ENCODE measurements around the gene TMEM154.

The TMEM154 gene

GRCh38 chr4:152698089-152698499, 18.3 kb upstream of the TMEM154 start:
- Histone ChIP-seq H3K36me3 (ENCODE audit: insufficient read depth, low read length) (no peaks in the 10 kb centered on the region), H3K9me2 (replicated peaks; ENCODE audit: low read depth, low read length) (no peaks in the 10 kb centered on the region), H3K4me3 (ENCODE audit: low read length, poor library complexity, severe bottlenecking) (no peak overlapping the region), H3K9ac (ENCODE audit: low read depth, low read length, poor library complexity, severe bottlenecking) (no peak overlapping the region), H3K9me3 (ENCODE audit: insufficient read depth, low read depth, low read length) (no peaks in the 10 kb centered on the region), H2AFZ (ENCODE audit: low read length) (no peak overlapping the region), H3K4me2 (ENCODE audit: low read depth, low read length, poor library complexity, severe bottlenecking) (no peak overlapping the region), H3K79me2 (ENCODE audit: insufficient read depth, low read length) (no peaks in the 10 kb centered on the region), H4K20me1 (ENCODE audit: insufficient read depth, low read length, poor library complexity, severe bottlenecking) (no peaks in the 10 kb centered on the region), H3F3A (ENCODE audit: low read depth) (no peaks in the 10 kb centered on the region), H3K4me1 (ENCODE audit: insufficient read depth, low read length, poor library complexity, severe bottlenecking) (no peaks in the 10 kb centered on the region), H3K27me3 (ENCODE audit: insufficient read depth, low read length, poor library complexity, severe bottlenecking) (no peaks in the 10 kb centered on the region)
- no peak for TF ChIP-seq CTCF (conservative IDR thresholded peaks at IDR 0.05; ENCODE audit: low read length)
- TF ChIP-seq EZH2phosphoT487 (IDR thresholded peaks at IDR 0.05; ENCODE audit: borderline replicate concordance) = no peak

GRCh38 chr4:152697284-152698088, 17.7 kb upstream of the TMEM154 start:
- TF ChIP-seq CTCF (conservative IDR thresholded peaks at IDR 0.05; ENCODE audit: low read length) (no peak), EZH2phosphoT487 (IDR thresholded peaks at IDR 0.05; ENCODE audit: borderline replicate concordance) (no peak)
- Histone ChIP-seq H3K4me1 (ENCODE audit: insufficient read depth, low read length, poor library complexity, severe bottlenecking) (no peaks in the 10 kb centered on the region), H3K79me2 (ENCODE audit: insufficient read depth, low read length) (no peaks in the 10 kb centered on the region), H3K27me3 (ENCODE audit: insufficient read depth, low read length, poor library complexity, severe bottlenecking) (no peaks in the 10 kb centered on the region), H3K9ac (ENCODE audit: low read depth, low read length, poor library complexity, severe bottlenecking) (no peak overlapping the region), H3F3A (ENCODE audit: low read depth) (no peaks in the 10 kb centered on the region), H3K9me3 (ENCODE audit: insufficient read depth, low read depth, low read length) (no peaks in the 10 kb centered on the region), H3K4me2 (ENCODE audit: low read depth, low read length, poor library complexity, severe bottlenecking) (no peak overlapping the region), H3K9me2 (replicated peaks; ENCODE audit: low read depth, low read length) (no peaks in the 10 kb centered on the region), H3K36me3 (ENCODE audit: insufficient read depth, low read length) (no peaks in the 10 kb centered on the region), H2AFZ (ENCODE audit: low read length) (no peak overlapping the region), H4K20me1 (ENCODE audit: insufficient read depth, low read length, poor library complexity, severe bottlenecking) (no peaks in the 10 kb centered on the region), H3K4me3 (ENCODE audit: low read length, poor library complexity, severe bottlenecking) (no peak overlapping the region)

- no peaks in the 10 kb centered on the region for H3K79me2 ChIP-seq (ENCODE audit: insufficient read depth, low read length)
- no peaks in the 10 kb centered on the region for H3K4me1 ChIP-seq (ENCODE audit: insufficient read depth, low read length, poor library complexity, severe bottlenecking)
- H3K9ac ChIP-seq (ENCODE audit: low read depth, low read length, poor library complexity, severe bottlenecking) = no peak overlapping the region
- no peak overlapping the region for H2AFZ ChIP-seq (ENCODE audit: low read length)
- H4K20me1 ChIP-seq (ENCODE audit: insufficient read depth, low read length, poor library complexity, severe bottlenecking) = no peaks in the 10 kb centered on the region
- no peak overlapping the region for H3K4me2 ChIP-seq (ENCODE audit: low read depth, low read length, poor library complexity, severe bottlenecking)
- H3F3A ChIP-seq (ENCODE audit: low read depth) = no peaks in the 10 kb centered on the region
- no peaks in the 10 kb centered on the region for H3K9me2 ChIP-seq (replicated peaks; ENCODE audit: low read depth, low read length)
- TF ChIP-seq EZH2phosphoT487 (IDR thresholded peaks at IDR 0.05; ENCODE audit: borderline replicate concordance) (no peak), CTCF (conservative IDR thresholded peaks at IDR 0.05; ENCODE audit: low read length) (no peak)
- H3K4me3 ChIP-seq (ENCODE audit: low read length, poor library complexity, severe bottlenecking) = no peak overlapping the region
- no peaks in the 10 kb centered on the region for H3K9me3 ChIP-seq (ENCODE audit: insufficient read depth, low read depth, low read length)
- no peaks in the 10 kb centered on the region for H3K27me3 ChIP-seq (ENCODE audit: insufficient read depth, low read length, poor library complexity, severe bottlenecking)
- H3K36me3 ChIP-seq (ENCODE audit: insufficient read depth, low read length) = no peaks in the 10 kb centered on the region
Observed at GRCh38 chr4:152696764-152697261, 17.0 kb upstream of the TMEM154 start.
